PC-9 (cell line): ENCODE measurements around the gene SHFL. TPM values are rescaled to one million over a fixed set of nuclear protein-coding genes. Genes with fewer than 3 reads are reported as not detected.

Source experiments
- BruUV-seq: library from RNA; stranded (reverse); fragments of 400-500 nt; replicated peaks from 2 replicates; lab custom pipeline; 2021; lab: Mats Ljungman, UMichigan
- CTCF ChIA-PET: fragments of 300-600 bp; sonication (Branson Sonifier 250); formaldehyde crosslinking; loops from one replicate; lab custom pipeline; 2022; ENCODE audit warnings: antibody characterized with exemption; lab: Charles Lee
- POLR2A ChIA-PET: fragments of 300-600 bp; sonication (Branson Sonifier 250); formaldehyde crosslinking; loops from one replicate; lab custom pipeline; 2022; ENCODE audit warnings: antibody characterized with exemption; ENCODE audit not compliant: unreplicated experiment; lab: Charles Lee
- DNase-seq, 2 experiments: peaks; one replicate each; pipeline versions ENCODE4 v3.0.0 to v3.0.0-alpha.2; 2015 to 2022; ENCODE audit warnings: mixed read lengths in 1 of 2
- H2AFZ ChIP-seq: fragments of 200-600 bp; sonication (generic); 2 replicates; pipeline ENCODE4 v1.8.1; 2017; ENCODE audit warnings: antibody characterized with exemption
- H3F3A ChIP-seq: fragments of 200-600 bp; sonication (generic); 2 replicates; pipeline ENCODE4 v1.8.1; 2017; ENCODE audit warnings: antibody characterized with exemption, mild to moderate bottlenecking, low read depth; ENCODE audit not compliant: insufficient read depth
- H3K27ac ChIP-seq: fragments of 200-600 bp; sonication (generic); 2 replicates; pipeline ENCODE4 v1.6.1; 2016; ENCODE audit warnings: mixed run types
- H3K27me3 ChIP-seq: fragments of 200-600 bp; sonication (generic); 2 replicates; pipeline ENCODE4 v1.6.1; 2016; ENCODE audit warnings: low read depth, mixed run types; ENCODE audit not compliant: insufficient read depth
- H3K36me3 ChIP-seq: fragments of 200-600 bp; sonication (generic); 2 replicates; pipeline ENCODE4 v1.6.1; 2016; ENCODE audit warnings: low read depth, mixed run types
- H3K4me1 ChIP-seq: fragments of 200-600 bp; sonication (generic); replicated peaks from 2 replicates; pipeline ENCODE4 v1.6.1; 2016; ENCODE audit warnings: mixed run types; ENCODE audit not compliant: insufficient read depth
- H3K4me2 ChIP-seq: fragments of 200-600 bp; sonication (generic); 2 replicates; pipeline ENCODE4 v1.6.1; 2017; ENCODE audit warnings: mixed run types
- H3K4me3 ChIP-seq: fragments of 200-600 bp; sonication (generic); 2 replicates; pipeline ENCODE4 v1.6.1; 2016; ENCODE audit warnings: mixed run types
- H3K79me2 ChIP-seq: fragments of 200-600 bp; sonication (generic); 2 replicates; pipeline ENCODE4 v1.6.1; 2017; ENCODE audit warnings: low read depth, mixed run types
- H3K9me2 ChIP-seq: fragments of 200-600 bp; sonication (generic); 2 replicates; pipeline ENCODE4 v1.8.1; 2017; ENCODE audit warnings: mild to moderate bottlenecking; ENCODE audit not compliant: insufficient read depth
- H3K9me3 ChIP-seq: fragments of 200-600 bp; sonication (generic); 2 replicates; pipeline ENCODE4 v1.8.1; 2016; ENCODE audit warnings: low read depth; ENCODE audit not compliant: insufficient read depth
- H4K20me1 ChIP-seq: fragments of 200-600 bp; sonication (generic); 2 replicates; pipeline ENCODE4 v1.8.1; 2017; ENCODE audit not compliant: insufficient read depth
- CTCF ChIP-seq: fragments of 200-600 bp; sonication (generic); conservative IDR thresholded peaks from 2 replicates; pipeline ENCODE4 v1.6.1; 2017; ENCODE audit warnings: mixed run types, antibody characterized with exemption, mild to moderate bottlenecking, moderate library complexity
- EZH2 ChIP-seq: fragments of 200-600 bp; sonication (generic); IDR thresholded peaks from 2 replicates; pipeline ENCODE4 v1.8.0; 2017; ENCODE audit warnings: antibody characterized with exemption, low read depth
- intact Hi-C: fragments of 100-400 bp; cut with micrococcal nuclease; formaldehyde crosslinking; loops from one replicate; pipeline ENCODE4 v1.10.0; 2022; ENCODE audit not compliant: unreplicated experiment
- total RNA-seq: library from RNA; stranded (reverse); gene quantifications from 2 replicates; pipeline ENCODE4 v1.2.3, GENCODE V29; 2021

The SHFL gene
- total RNA-seq, 1 experiment from 2014 or later = 25.6 TPM

- Histone ChIP-seq H2AFZ (no peak overlapping the region), H3K79me2 (peaks cover 26% of the 10 kb centered on the region), H3K4me1 (no peaks in the 10 kb centered on the region), H3F3A (peaks cover 86% of the 10 kb centered on the region), H3K4me2 (no peak overlapping the region), H3K27me3 (no peaks in the 10 kb centered on the region), H4K20me1 (peaks cover 86% of the 10 kb centered on the region), H3K27ac (no peak overlapping the region), H3K36me3 (peaks cover 35% of the 10 kb centered on the region), H3K9me3 (no peaks in the 10 kb centered on the region), H3K4me3 (no peak overlapping the region), H3K9me2 (no peaks in the 10 kb centered on the region)
- no peak for DNase-seq
- intact Hi-C loops = no loop called here
- TF ChIP-seq CTCF (no peak), EZH2 (no peak)
- ChIA-PET POLR2A (no interaction called here), CTCF (no interaction called here)
- BruUV-seq = no TSS peak
These were observed 28.0 kb downstream of the SHFL start for GRCh38 chr19:10113964-10114650.

GRCh38 chr19:10114651-10115391 is 28.7 kb downstream of the SHFL start:
- no TSS peak for BruUV-seq
- peaks cover 26% of the 10 kb centered on the region for H3K79me2 ChIP-seq
- no peaks in the 10 kb centered on the region for H3K9me2 ChIP-seq
- peak in 1 of 2 experiments; percentile 24 for DNase-seq
- no peak overlapping the region for H3K4me2 ChIP-seq
- no peaks in the 10 kb centered on the region for H3K9me3 ChIP-seq
- H3F3A ChIP-seq = peaks cover 79% of the 10 kb centered on the region
- no peak overlapping the region for H3K4me3 ChIP-seq
- ChIA-PET POLR2A (no interaction called here), CTCF (no interaction called here)
- H3K27ac ChIP-seq = no peak overlapping the region
- TF ChIP-seq CTCF = no peak
- no peak for TF ChIP-seq EZH2
- H3K27me3 ChIP-seq = no peaks in the 10 kb centered on the region
- H2AFZ ChIP-seq = no peak overlapping the region
- no peaks in the 10 kb centered on the region for H3K4me1 ChIP-seq
- peaks cover 28% of the 10 kb centered on the region for H3K36me3 ChIP-seq
- intact Hi-C loops = loop anchor here (5.0 kb wide), 1 partner anchor 137 kb away; the partner anchor contains the start of gene MRPL4
- H4K20me1 ChIP-seq = peaks cover 78% of the 10 kb centered on the region

GRCh38 chr19:10115392-10116084 is 29.4 kb downstream of the SHFL start:
- intact Hi-C loops = loop anchor here (5.0 kb wide), 1 partner anchor 137 kb away; the partner anchor contains the start of gene MRPL4
- TF ChIP-seq CTCF (no peak), EZH2 (no peak)
- Histone ChIP-seq H2AFZ (no peak overlapping the region), H3K9me2 (no peaks in the 10 kb centered on the region), H4K20me1 (peaks cover 77% of the 10 kb centered on the region), H3K4me1 (peaks cover 1% of the 10 kb centered on the region; the same call in 1 of the 2 replicates), H3K9me3 (no peaks in the 10 kb centered on the region), H3K79me2 (peaks cover 26% of the 10 kb centered on the region), H3K27ac (no peak overlapping the region), H3F3A (peaks cover 75% of the 10 kb centered on the region), H3K4me3 (no peak overlapping the region), H3K27me3 (no peaks in the 10 kb centered on the region), H3K36me3 (peaks cover 21% of the 10 kb centered on the region), H3K4me2 (no peak overlapping the region)
- peak in 1 of 2 experiments; percentile 7 for DNase-seq
- POLR2A ChIA-PET = no interaction called here
- BruUV-seq = no TSS peak
- CTCF ChIA-PET = no interaction called here
